ENCODE results near the gene P2RX4. TPM values are rescaled to one million over a fixed set of nuclear protein-coding genes. Genes with fewer than 3 reads are reported as not detected.
"Not testable (repeated sequence)": the region's sequence is repeated elsewhere in the genome, so short reads cannot be mapped to it uniquely, and the experiment has no call there.

P2RX4 gene
- total RNA-seq, 1 experiment from 2014 or later = 17.1 TPM

- BruUV-seq (replicated peaks) = no TSS peak
- TF ChIP-seq EZH2 (IDR thresholded peaks at IDR 0.05) = no peak
- no peak for TF ChIP-seq CEBPB (IDR thresholded peaks at IDR 0.05; ENCODE audit: low read depth)
- TF ChIP-seq ZFX (IDR thresholded peaks at IDR 0.05) = no peak
- TF ChIP-seq FOSL1 (IDR thresholded peaks at IDR 0.05; ENCODE audit: low read depth) = no peak
- no peak for TF ChIP-seq ATF3 (IDR thresholded peaks at IDR 0.05)
- TF ChIP-seq ZBTB33 (IDR thresholded peaks at IDR 0.05; ENCODE audit: extremely low read depth, insufficient replicate concordance, low read length) = no peak
- CTCF ChIA-PET = no interaction called here
- H3K27me3 ChIP-seq (ENCODE audit: insufficient read depth, low read length) = no peaks in the 10 kb centered on the region
- DNase-seq (ENCODE audit: low read depth, low spot score) = no peak
- no peak for ATAC-seq
- no peak overlapping the region for H2AFZ ChIP-seq (ENCODE audit: low read depth, low read length, poor library complexity, severe bottlenecking)
- H3K27ac ChIP-seq (ENCODE audit: low read depth, low read length) = no peak overlapping the region
- H3K9me3 ChIP-seq (ENCODE audit: control insufficient read depth in 1 of 2, insufficient read depth in 1 of 2, low read depth in 1 of 2, low read length in 2 of 2) = no peaks in the 10 kb centered on the region
- no peaks in the 10 kb centered on the region for H3K36me3 ChIP-seq (ENCODE audit: control insufficient read depth in 1 of 2, insufficient read depth in 2 of 2, low read length in 2 of 2)
- peaks cover 4 to 8% of the 10 kb centered on the region in 2 experiments; a peak in 3 of 4 replicates for H3K4me1 ChIP-seq (ENCODE audit: control insufficient read depth in 1 of 2, insufficient read depth in 2 of 2, low read length in 2 of 2)
- POLR2A ChIA-PET = no interaction called here
- 0 out of 2 replicates have a peak, but pooled peaks cover under 1% of the 10 kb centered on the region for H3K79me2 ChIP-seq (ENCODE audit: insufficient read depth, low read length)
- intact Hi-C loops (cut with micrococcal nuclease) = no loop called here
- no peaks in the 10 kb centered on the region for H4K20me1 ChIP-seq (ENCODE audit: insufficient read depth)
- no peak overlapping the region for H3K9ac ChIP-seq (ENCODE audit: low read length)
- H3K9me2 ChIP-seq (ENCODE audit: insufficient read depth) = no peaks in the 10 kb centered on the region
- RAD21 ChIA-PET (ENCODE audit: low non-redundant PET in 1 of 2, low total read pairs in 2 of 2, uncharacterized antibody in 2 of 2, unreplicated experiment in 2 of 2) = no interaction called here
- no peak overlapping the region for H3K4me3 ChIP-seq (replicated peaks in 1 of 2; ENCODE audit: low read depth in 1 of 2, low read length in 2 of 2)
- no peak overlapping the region for H3K4me2 ChIP-seq (ENCODE audit: low read length)
These were observed 4.4 kb upstream of the P2RX4 start for GRCh38 chr12:121205491-121205890.

- POLR2A ChIA-PET; ATAC-seq; intact Hi-C loops (cut with micrococcal nuclease): not testable (repeated sequence)
These were observed 1.4 kb upstream of the P2RX4 start for GRCh38 chr12:121208571-121208970.

More at GRCh38 chr12:121208571-121208970, 1.4 kb upstream of the P2RX4 start:
- H4K20me1 ChIP-seq (ENCODE audit: insufficient read depth); RAD21 ChIA-PET (ENCODE audit: low non-redundant PET in 1 of 2, low total read pairs in 2 of 2, uncharacterized antibody in 2 of 2, unreplicated experiment in 2 of 2); H3K4me3 ChIP-seq (replicated peaks in 1 of 2; ENCODE audit: low read depth in 1 of 2, low read length in 2 of 2); CTCF ChIA-PET; BruUV-seq (replicated peaks); H2AFZ ChIP-seq (ENCODE audit: low read depth, low read length, poor library complexity, severe bottlenecking); DNase-seq (ENCODE audit: low read depth, low spot score); H3K4me2 ChIP-seq (ENCODE audit: low read length); H3K27me3 ChIP-seq (ENCODE audit: insufficient read depth, low read length); H3K9ac ChIP-seq (ENCODE audit: low read length); H3K27ac ChIP-seq (ENCODE audit: low read depth, low read length); H3K9me2 ChIP-seq (ENCODE audit: insufficient read depth); H3K9me3 ChIP-seq (ENCODE audit: control insufficient read depth in 1 of 2, insufficient read depth in 1 of 2, low read depth in 1 of 2, low read length in 2 of 2); H3K36me3 ChIP-seq (ENCODE audit: control insufficient read depth in 1 of 2, insufficient read depth in 2 of 2, low read length in 2 of 2): not testable (repeated sequence)
- Histone ChIP-seq H3K79me2 (ENCODE audit: insufficient read depth, low read length) (peaks cover 14% of the 10 kb centered on the region; the same call in 1 of the 2 replicates), H3K4me1 (ENCODE audit: control insufficient read depth in 1 of 2, insufficient read depth in 2 of 2, low read length in 2 of 2) (peaks cover 5 to 23% of the 10 kb centered on the region in 2 experiments; a peak in 3 of 4 replicates)

Data from HCT116 (cell line).